Measurements from ENCODE around the gene UBFD1. TPM values are rescaled to one million over a fixed set of nuclear protein-coding genes. Genes with fewer than 3 reads are reported as not detected.

Gene UBFD1
- 35.1 and 97.0 TPM in 2 replicates for total RNA-seq (ENCODE audit: low replicate concordance)

GRCh38 chr16:23556881-23557778, at the start of gene UBFD1, which contains the start of gene EARS2:
Gene UBFD1 (plus strand): TSS chr16:23557727. CDS start chr16:23557743, 16 bp downstream.
Gene EARS2 (minus strand): TSS chr16:23557350. CDS start chr16:23557343, 7 bp downstream.

GRCh38 chr16:23510164-23510914, 47.2 kb upstream of the UBFD1 start, which contains the start of gene GGA2:
Gene GGA2 (minus strand): TSS chr16:23510494. CDS start chr16:23510411, 83 bp downstream.

GRCh38 chr16:23595951-23596720, 38.6 kb downstream of the UBFD1 start, which contains the start of gene NDUFAB1:
Gene NDUFAB1 (minus strand): TSS chr16:23596316. CDS start chr16:23596290, 26 bp downstream.

Other genes with a start within 250 kb of the UBFD1 start
- 13.8 and 16.8 TPM in 2 replicates for gene COG7, start 104.5 kb upstream of the UBFD1 start, total RNA-seq (ENCODE audit: low replicate concordance)
- 18.8 and 19.3 TPM in 2 replicates for gene GGA2, start 47.2 kb upstream of the UBFD1 start, total RNA-seq (ENCODE audit: low replicate concordance)
- gene EARS2, start 377 bp upstream of the UBFD1 start, total RNA-seq (ENCODE audit: low replicate concordance), result 34.1 and 56.7 TPM in 2 replicates
- gene NDUFAB1, start 38.6 kb downstream of the UBFD1 start, total RNA-seq (ENCODE audit: low replicate concordance), result 24.5 and 78.8 TPM in 2 replicates
- 3.6 and 5.0 TPM in 2 replicates for gene PALB2, start 83.6 kb downstream of the UBFD1 start, total RNA-seq (ENCODE audit: low replicate concordance)
- 51.1 and 128 TPM in 2 replicates for gene DCTN5, start 83.7 kb downstream of the UBFD1 start, total RNA-seq (ENCODE audit: low replicate concordance)
- gene PLK1, start 121.2 kb downstream of the UBFD1 start, total RNA-seq (ENCODE audit: low replicate concordance), result 1.3 and 7.0 TPM in 2 replicates
- gene ERN2, start 155.5 kb downstream of the UBFD1 start, total RNA-seq (ENCODE audit: low replicate concordance), result 0.35 TPM in 1 of 2 replicates, not detected in the other
- gene CHP2, start 197.3 kb downstream of the UBFD1 start, total RNA-seq (ENCODE audit: low replicate concordance), result not detected in 2 replicates